HG03159 (cell line): Measurements from ENCODE around the gene ELP2.

Source experiments
- ATAC-seq: cut with Tn5 transposase; IDR thresholded peaks from one replicate; pipeline ENCODE4 v1.9.1; 2021; ENCODE audit warnings: mild to moderate bottlenecking, moderate library complexity; ENCODE audit not compliant: unreplicated experiment

ELP2 gene

DNA sequence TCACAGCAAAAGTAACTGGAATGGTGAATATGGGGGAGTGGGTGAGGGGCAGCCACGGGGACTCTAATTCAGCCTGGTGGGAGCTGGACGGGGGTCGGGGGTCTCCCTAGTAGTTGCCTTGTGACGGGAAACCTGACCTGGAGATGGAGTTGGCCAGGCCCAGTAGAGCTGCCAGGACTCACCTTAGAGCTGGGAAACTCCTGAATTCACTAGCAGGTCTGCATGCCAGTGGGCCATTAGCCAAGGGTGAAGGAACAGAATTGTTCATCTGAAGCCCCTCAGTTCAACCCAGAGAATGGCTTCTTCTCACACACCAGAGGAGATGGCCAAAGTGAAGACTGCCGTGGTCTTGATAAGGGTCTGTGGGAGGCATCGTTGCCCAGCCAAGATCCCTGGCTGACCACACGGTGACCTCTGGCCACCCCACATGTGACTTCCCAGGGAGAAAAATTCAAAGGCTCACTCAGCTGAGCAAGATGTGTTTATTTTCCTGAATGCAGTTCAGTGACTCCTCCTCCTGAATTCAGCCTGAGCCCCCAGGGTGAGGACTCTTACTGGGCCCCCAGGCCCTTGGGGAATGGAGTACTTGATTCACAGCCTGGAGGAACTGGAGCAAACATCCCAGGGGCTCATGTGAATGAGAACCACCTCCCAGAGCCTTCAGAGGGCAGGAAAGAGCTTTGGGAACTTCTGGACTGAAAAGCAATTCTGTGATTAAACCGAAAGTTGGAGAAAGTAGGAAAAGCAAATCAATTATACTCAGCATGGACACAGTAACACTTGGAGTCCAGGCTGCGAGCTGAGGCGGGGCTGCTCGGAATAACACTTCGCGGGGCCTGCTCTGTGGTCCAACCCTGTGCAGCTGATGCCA, 82.8 kb downstream of the ELP2 start:
- ATAC-seq: no peak

- ATAC-seq: no peak
Measured at GRCh38 chr18:36214811-36215210, 85.1 kb downstream of the ELP2 start.

- no peak for ATAC-seq
Measured at GRCh38 chr18:36215577-36215976, 85.9 kb downstream of the ELP2 start.

DNA sequence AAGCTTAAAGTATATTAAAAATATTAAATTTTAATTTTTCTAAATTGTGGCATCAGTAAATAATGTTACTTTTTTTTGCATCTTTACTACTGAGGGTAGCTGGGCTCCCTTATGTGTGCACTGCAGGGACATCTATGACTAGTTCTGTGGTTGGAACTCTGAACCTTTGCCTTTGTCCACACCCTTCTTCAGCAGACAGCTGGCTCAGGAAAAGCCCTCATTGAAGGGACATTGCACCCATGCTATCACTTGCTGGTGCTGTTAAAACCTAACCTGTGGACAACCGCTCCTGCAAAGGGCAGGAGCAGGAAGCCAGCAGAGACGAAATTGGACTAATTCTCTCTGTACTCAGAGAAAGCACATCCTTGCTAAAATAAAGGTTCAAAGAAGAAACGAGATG, 87.6 kb downstream of the ELP2 start:
- no peak for ATAC-seq

DNA sequence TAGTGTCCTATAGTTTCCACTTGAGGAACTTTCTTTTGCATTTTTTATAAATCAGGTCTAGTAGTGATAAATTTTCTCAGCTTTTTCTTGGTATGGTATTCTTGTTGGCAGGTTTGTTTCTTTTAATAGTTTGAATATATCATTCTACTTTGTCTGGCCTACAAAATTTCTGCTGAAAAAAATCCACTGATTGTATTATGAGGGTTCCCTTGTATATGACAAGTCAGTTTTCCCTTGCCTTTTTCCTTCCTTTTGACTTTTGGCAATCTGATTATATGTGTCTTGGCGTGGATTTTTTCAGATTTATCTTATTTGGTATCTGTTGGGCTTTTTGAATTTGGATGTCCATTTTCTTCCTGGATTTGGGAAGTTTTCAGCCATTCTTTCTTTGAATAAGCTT, 99.5 kb downstream of the ELP2 start:
- no peak for ATAC-seq
